Upper lobe of left lung (tissue), 4 donors: ENCODE measurements around the gene SLC22A16.

Experiments used
- EP300 ChIP-seq, 4 donors: sonication (generic); formaldehyde crosslinking; IDR thresholded peaks; one replicate each; pipeline ENCODE4 v1.5.1; 2017; ENCODE audit warnings: antibody characterized with exemption in 4 of 4, control low read depth in 2 of 4
- POLR2A ChIP-seq, 4 donors: fragments of 450-650 bp; IDR thresholded peaks; one replicate each; pipeline ENCODE4 v1.5.1; 2016 to 2017; ENCODE audit warnings: antibody characterized with exemption in 4 of 4, mild to moderate bottlenecking in 2 of 4
- TF ChIP-seq, protein P1 (sequence below), 6 experiments: fragments of 450-650 bp in 4 of 6; fragments of 200-600 bp in 2 of 6; sonication (generic) in 2 of 6; IDR thresholded peaks; one replicate each; pipeline ENCODE4 v1.5.1; 2016 to 2019; ENCODE audit warnings: antibody characterized with exemption in 6 of 6

DNA sequence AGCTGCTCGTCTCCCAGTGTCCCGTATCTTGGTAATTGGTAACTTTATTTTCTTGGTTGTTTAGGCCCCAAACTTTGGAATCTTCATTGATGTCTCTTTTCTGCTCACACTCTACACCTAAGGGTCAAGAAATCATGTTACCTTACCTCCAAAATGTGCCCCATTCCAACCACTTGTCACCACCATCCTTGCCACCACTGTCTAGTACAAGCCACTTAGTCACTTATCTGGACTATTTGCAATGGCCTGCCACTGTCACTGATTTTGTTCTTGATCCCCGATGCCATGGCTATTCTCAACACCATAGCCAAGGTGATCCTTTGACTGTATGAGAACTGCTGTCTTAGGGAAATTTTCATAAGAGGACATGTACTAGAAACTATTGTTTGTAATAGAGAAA lies 46.0 kb upstream of the SLC22A16 start:
- TF ChIP-seq EP300 (IDR thresholded peaks at IDR 0.05) (no peak), POLR2A (IDR thresholded peaks at IDR 0.05) (no peak)
- TF ChIP-seq, protein P1, sequence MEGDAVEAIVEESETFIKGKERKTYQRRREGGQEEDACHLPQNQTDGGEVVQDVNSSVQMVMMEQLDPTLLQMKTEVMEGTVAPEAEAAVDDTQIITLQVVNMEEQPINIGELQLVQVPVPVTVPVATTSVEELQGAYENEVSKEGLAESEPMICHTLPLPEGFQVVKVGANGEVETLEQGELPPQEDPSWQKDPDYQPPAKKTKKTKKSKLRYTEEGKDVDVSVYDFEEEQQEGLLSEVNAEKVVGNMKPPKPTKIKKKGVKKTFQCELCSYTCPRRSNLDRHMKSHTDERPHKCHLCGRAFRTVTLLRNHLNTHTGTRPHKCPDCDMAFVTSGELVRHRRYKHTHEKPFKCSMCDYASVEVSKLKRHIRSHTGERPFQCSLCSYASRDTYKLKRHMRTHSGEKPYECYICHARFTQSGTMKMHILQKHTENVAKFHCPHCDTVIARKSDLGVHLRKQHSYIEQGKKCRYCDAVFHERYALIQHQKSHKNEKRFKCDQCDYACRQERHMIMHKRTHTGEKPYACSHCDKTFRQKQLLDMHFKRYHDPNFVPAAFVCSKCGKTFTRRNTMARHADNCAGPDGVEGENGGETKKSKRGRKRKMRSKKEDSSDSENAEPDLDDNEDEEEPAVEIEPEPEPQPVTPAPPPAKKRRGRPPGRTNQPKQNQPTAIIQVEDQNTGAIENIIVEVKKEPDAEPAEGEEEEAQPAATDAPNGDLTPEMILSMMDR (IDR thresholded peaks at IDR 0.05): no peak
